Astrocyte (in vitro differentiated cells and primary cell): ENCODE measurements around the gene IFT52. TPM values are rescaled to one million over a fixed set of nuclear protein-coding genes. Genes with fewer than 3 reads are reported as not detected.

Experiments
- DNase-seq: peaks from one replicate; pipeline ENCODE4 v3.0.0-alpha.2; 2010; ENCODE audit warnings: low read depth
- FAIRE-seq: peaks from 2 replicates; lab custom pipeline; 2011; peaks lifted over from hg19 to GRCh38; lab: Jason Lieb, UNC
- H2AFZ ChIP-seq: 2 replicates; pipeline ENCODE4 v1.6.0; 2012; ENCODE audit warnings: low read depth, low read length, inconsistent platforms
- H3K27ac ChIP-seq: 2 replicates; pipeline ENCODE4 v1.5.1; 2011; ENCODE audit warnings: low read depth, low read length, inconsistent platforms
- H3K27me3 ChIP-seq: 2 replicates; pipeline ENCODE4 v1.6.0; 2011; ENCODE audit warnings: low read length, inconsistent platforms; ENCODE audit not compliant: insufficient read depth
- H3K36me3 ChIP-seq: 2 replicates; pipeline ENCODE4 v1.5.1; 2011; ENCODE audit warnings: low read length, inconsistent platforms; ENCODE audit not compliant: insufficient read depth
- H3K4me1 ChIP-seq: 2 replicates; pipeline ENCODE4 v1.5.1; 2011; ENCODE audit warnings: low read length, inconsistent platforms; ENCODE audit not compliant: insufficient read depth
- H3K4me2 ChIP-seq: 2 replicates; pipeline ENCODE4 v1.6.0; 2012; ENCODE audit warnings: low read length, inconsistent platforms
- H3K4me3 ChIP-seq: 2 replicates; pipeline ENCODE4 v1.5.1; 2011; ENCODE audit warnings: low read depth, mild to moderate bottlenecking, low read length, inconsistent platforms; ENCODE audit not compliant: insufficient read depth
- H3K79me2 ChIP-seq: 2 replicates; pipeline ENCODE4 v1.6.0; 2012; ENCODE audit warnings: mild to moderate bottlenecking, low read length, inconsistent platforms; ENCODE audit not compliant: insufficient read depth
- H3K9ac ChIP-seq: 2 replicates; pipeline ENCODE4 v1.6.0; 2012; ENCODE audit warnings: mild to moderate bottlenecking, low read length, inconsistent platforms
- H3K9me3 ChIP-seq: 2 replicates; pipeline ENCODE4 v1.5.1; 2012; ENCODE audit warnings: low read depth, mild to moderate bottlenecking, low read length, inconsistent platforms; ENCODE audit not compliant: insufficient read depth
- H4K20me1 ChIP-seq: 2 replicates; pipeline ENCODE4 v1.6.0; 2012; ENCODE audit warnings: low read length, inconsistent platforms; ENCODE audit not compliant: insufficient read depth
- H3K27ac Mint-ChIP-seq: one replicate; pipeline ENCODE4 v1.8.0; 2021; ENCODE audit warnings: mild to moderate bottlenecking, mixed read lengths; ENCODE audit not compliant: unreplicated experiment
- H3K27me3 Mint-ChIP-seq: one replicate; pipeline ENCODE4 v1.8.0; 2021; ENCODE audit warnings: low read depth, mixed read lengths; ENCODE audit not compliant: unreplicated experiment
- H3K36me3 Mint-ChIP-seq: one replicate; pipeline ENCODE4 v1.8.0; 2021; ENCODE audit warnings: low read depth, mixed read lengths; ENCODE audit not compliant: unreplicated experiment
- H3K4me1 Mint-ChIP-seq: one replicate; pipeline ENCODE4 v1.8.0; 2021; ENCODE audit warnings: low read depth, mixed read lengths; ENCODE audit not compliant: unreplicated experiment
- H3K4me3 Mint-ChIP-seq: one replicate; pipeline ENCODE4 v1.8.0; 2021; ENCODE audit warnings: mild to moderate bottlenecking, moderate library complexity, mixed read lengths; ENCODE audit not compliant: unreplicated experiment
- H3K9me3 Mint-ChIP-seq: one replicate; pipeline ENCODE4 v1.8.0; 2021; ENCODE audit warnings: mild to moderate bottlenecking, mixed read lengths; ENCODE audit not compliant: unreplicated experiment
- EZH2 ChIP-seq: IDR thresholded peaks from 2 replicates; pipeline ENCODE4 v1.6.1; 2012; ENCODE audit warnings: mild to moderate bottlenecking, low read length, inconsistent platforms; ENCODE audit not compliant: insufficient read depth
- total RNA-seq: library from RNA; stranded (reverse); gene quantifications from 2 replicates; pipeline ENCODE4 v1.2.1, GENCODE V29; 2021
- TF ChIP-seq, protein P1 (sequence below): IDR thresholded peaks from 2 replicates; pipeline ENCODE4 v1.5.1; 2011; ENCODE audit warnings: low read depth, mild to moderate bottlenecking, inconsistent platforms, low read length, moderate library complexity; ENCODE audit not compliant: insufficient read depth

The IFT52 gene
- total RNA-seq, 1 donor from 2014 or later: 27.0 TPM

DNA sequence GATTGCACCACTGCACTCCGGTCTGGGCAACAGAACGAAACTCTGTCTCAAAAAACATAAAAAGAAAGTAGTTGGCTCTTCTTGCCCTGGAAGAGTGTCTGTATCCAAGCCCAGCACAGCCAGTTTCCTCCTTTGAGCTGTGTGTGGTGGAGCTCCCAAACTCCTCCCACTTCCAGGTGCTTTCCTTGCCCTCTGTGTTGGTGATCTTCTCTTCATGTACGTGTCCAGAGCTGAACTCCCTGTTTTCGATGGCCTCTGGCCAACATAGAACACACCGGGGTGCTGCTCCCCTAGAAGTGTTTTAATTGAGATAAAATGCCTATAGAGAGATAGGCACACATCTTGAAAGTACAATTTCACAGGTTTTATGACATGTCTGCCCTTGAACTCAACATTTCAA is 48.6 kb upstream of the IFT52 start:
- TF ChIP-seq EZH2: no peak
- TF ChIP-seq, protein P1, sequence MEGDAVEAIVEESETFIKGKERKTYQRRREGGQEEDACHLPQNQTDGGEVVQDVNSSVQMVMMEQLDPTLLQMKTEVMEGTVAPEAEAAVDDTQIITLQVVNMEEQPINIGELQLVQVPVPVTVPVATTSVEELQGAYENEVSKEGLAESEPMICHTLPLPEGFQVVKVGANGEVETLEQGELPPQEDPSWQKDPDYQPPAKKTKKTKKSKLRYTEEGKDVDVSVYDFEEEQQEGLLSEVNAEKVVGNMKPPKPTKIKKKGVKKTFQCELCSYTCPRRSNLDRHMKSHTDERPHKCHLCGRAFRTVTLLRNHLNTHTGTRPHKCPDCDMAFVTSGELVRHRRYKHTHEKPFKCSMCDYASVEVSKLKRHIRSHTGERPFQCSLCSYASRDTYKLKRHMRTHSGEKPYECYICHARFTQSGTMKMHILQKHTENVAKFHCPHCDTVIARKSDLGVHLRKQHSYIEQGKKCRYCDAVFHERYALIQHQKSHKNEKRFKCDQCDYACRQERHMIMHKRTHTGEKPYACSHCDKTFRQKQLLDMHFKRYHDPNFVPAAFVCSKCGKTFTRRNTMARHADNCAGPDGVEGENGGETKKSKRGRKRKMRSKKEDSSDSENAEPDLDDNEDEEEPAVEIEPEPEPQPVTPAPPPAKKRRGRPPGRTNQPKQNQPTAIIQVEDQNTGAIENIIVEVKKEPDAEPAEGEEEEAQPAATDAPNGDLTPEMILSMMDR: no peak
- peaks cover 4% of the 10 kb centered on the region for H3K9me3 Mint-ChIP-seq

GRCh38 chr20:43542674-43543073 is 48.1 kb upstream of the IFT52 start:
- DNase-seq (no peak), FAIRE-seq (no peak)
- Histone ChIP-seq H3K4me2 (no peak overlapping the region), H3K27ac (no peak overlapping the region), H3K36me3 (no peaks in the 10 kb centered on the region), H3K27me3 (no peaks in the 10 kb centered on the region), H3K9me3 (peaks cover 3% of the 10 kb centered on the region), H2AFZ (no peak overlapping the region), H3K79me2 (no peaks in the 10 kb centered on the region), H3K4me3 (no peak overlapping the region), H4K20me1 (peaks cover 7% of the 10 kb centered on the region), H3K9ac (no peak overlapping the region), H3K4me1 (no peaks in the 10 kb centered on the region)
- no peak overlapping the region for H3K4me3 Mint-ChIP-seq
- H3K4me1 Mint-ChIP-seq: no peaks in the 10 kb centered on the region
- peaks cover 22% of the 10 kb centered on the region for H3K36me3 Mint-ChIP-seq
- peaks cover 5% of the 10 kb centered on the region for H3K27me3 Mint-ChIP-seq
- TF ChIP-seq, protein P1: no peak
- TF ChIP-seq EZH2: no peak
- peaks cover 8% of the 10 kb centered on the region for H3K9me3 Mint-ChIP-seq
- H3K27ac Mint-ChIP-seq: no peak overlapping the region

More for the DNA sequence above, 48.6 kb upstream of the IFT52 start:
- Mint-ChIP-seq H3K36me3 (peaks cover 17% of the 10 kb centered on the region), H3K4me1 (no peaks in the 10 kb centered on the region), H3K27ac (no peak overlapping the region), H3K4me3 (no peak overlapping the region), H3K27me3 (peaks cover 5% of the 10 kb centered on the region)
- Histone ChIP-seq H3K4me1 (no peaks in the 10 kb centered on the region), H3K9me3 (no peaks in the 10 kb centered on the region), H3K27me3 (no peaks in the 10 kb centered on the region), H3K4me3 (no peak overlapping the region), H3K79me2 (no peaks in the 10 kb centered on the region), H2AFZ (no peak overlapping the region), H3K9ac (no peak overlapping the region), H3K27ac (no peak overlapping the region), H3K36me3 (no peaks in the 10 kb centered on the region), H4K20me1 (peaks cover 7% of the 10 kb centered on the region), H3K4me2 (no peak overlapping the region)
- DNase-seq (no peak), FAIRE-seq (no peak)

- Mint-ChIP-seq H3K9me3 (peaks cover 8% of the 10 kb centered on the region), H3K36me3 (peaks cover 26% of the 10 kb centered on the region), H3K4me1 (no peaks in the 10 kb centered on the region), H3K27ac (no peak overlapping the region), H3K27me3 (peaks cover 5% of the 10 kb centered on the region), H3K4me3 (no peak overlapping the region)
- Histone ChIP-seq H3K36me3 (no peaks in the 10 kb centered on the region), H2AFZ (no peak overlapping the region), H3K9me3 (peaks cover 3% of the 10 kb centered on the region), H3K9ac (no peak overlapping the region), H3K27me3 (no peaks in the 10 kb centered on the region), H3K4me1 (no peaks in the 10 kb centered on the region), H3K4me2 (no peak overlapping the region), H3K27ac (no peak overlapping the region), H3K4me3 (no peak overlapping the region), H4K20me1 (peaks cover 7% of the 10 kb centered on the region), H3K79me2 (no peaks in the 10 kb centered on the region)
- DNase-seq (no peak), FAIRE-seq (no peak)
- TF ChIP-seq, protein P1: no peak
- TF ChIP-seq EZH2: no peak
These were observed 47.6 kb upstream of the IFT52 start for GRCh38 chr20:43543138-43543537.
